DOHH2 (cell line): Measurements from ENCODE around the gene ABCB1.

Source experiments
- H3F3A ChIP-seq: fragments of 200-600 bp; sonication (generic), shearing (Covaris generic); 2 replicates; pipeline ENCODE4 v1.6.0; 2016; ENCODE audit warnings: antibody characterized with exemption, mild to moderate bottlenecking; ENCODE audit not compliant: control insufficient read depth, insufficient read depth
- H3K27ac ChIP-seq: fragments of 200-600 bp; sonication (generic); 2 replicates; pipeline ENCODE4 v1.5.1; 2014; ENCODE audit warnings: low read depth, mild to moderate bottlenecking, low read length, moderate library complexity
- H3K27me3 ChIP-seq: fragments of 200-600 bp; sonication (generic); 2 replicates; pipeline ENCODE4 v1.6.1; 2014; ENCODE audit warnings: mild to moderate bottlenecking, low read length, mixed read lengths; ENCODE audit not compliant: control insufficient read depth
- H3K36me3 ChIP-seq: fragments of 200-600 bp; sonication (generic); 2 replicates; pipeline ENCODE4 v1.6.1; 2014; ENCODE audit warnings: mild to moderate bottlenecking, low read length, moderate library complexity, mixed read lengths; ENCODE audit not compliant: control insufficient read depth
- H3K4me1 ChIP-seq: fragments of 200-600 bp; sonication (generic); 2 replicates; pipeline ENCODE4 v1.6.1; 2014; ENCODE audit warnings: mild to moderate bottlenecking, low read length, mixed read lengths; ENCODE audit not compliant: control insufficient read depth
- H3K4me2 ChIP-seq: fragments of 200-600 bp; sonication (generic); 2 replicates; pipeline ENCODE4 v1.6.0; 2014; ENCODE audit warnings: mild to moderate bottlenecking, low read length, moderate library complexity
- H3K4me3 ChIP-seq: fragments of 200-600 bp; sonication (generic); 2 replicates; pipeline ENCODE4 v1.5.1; 2014; ENCODE audit warnings: mild to moderate bottlenecking, low read length, mixed read lengths
- H3K79me2 ChIP-seq: fragments of 200-600 bp; sonication (generic); 2 replicates; pipeline ENCODE4 v1.6.1; 2014; ENCODE audit warnings: mild to moderate bottlenecking, low read length, mixed read lengths; ENCODE audit not compliant: control insufficient read depth
- H3K9me2 ChIP-seq: fragments of 200-600 bp; sonication (generic); replicated peaks from 2 replicates; pipeline ENCODE4 v1.6.1; 2014; ENCODE audit warnings: mild to moderate bottlenecking, low read length, mixed read lengths; ENCODE audit not compliant: control insufficient read depth
- H3K9me3 ChIP-seq: fragments of 200-600 bp; sonication (generic); 2 replicates; pipeline ENCODE4 v1.6.1; 2014; ENCODE audit warnings: antibody characterized with exemption, low read length, mixed read lengths; ENCODE audit not compliant: control insufficient read depth, insufficient read depth
- H4K20me1 ChIP-seq: fragments of 200-600 bp; sonication (generic); 2 replicates; pipeline ENCODE4 v1.6.0; 2014; ENCODE audit warnings: low read depth, mild to moderate bottlenecking, antibody characterized with exemption, low read length, moderate library complexity; ENCODE audit not compliant: control insufficient read depth, insufficient read depth
- EZH2phosphoT487 ChIP-seq: fragments of 200-600 bp; sonication (generic); IDR thresholded peaks from 2 replicates; pipeline ENCODE4 v1.6.1; 2017; ENCODE audit warnings: borderline replicate concordance, mild to moderate bottlenecking, antibody characterized with exemption, low read length, moderate library complexity, mixed read lengths
- TF ChIP-seq, protein P1 (sequence below): fragments of 200-600 bp; sonication (generic); IDR thresholded peaks from one replicate; pipeline ENCODE4 v1.5.1; 2014; ENCODE audit warnings: antibody characterized with exemption, mild to moderate bottlenecking, low read depth, low read length; ENCODE audit not compliant: poor library complexity, severe bottlenecking

ABCB1 gene

DNA sequence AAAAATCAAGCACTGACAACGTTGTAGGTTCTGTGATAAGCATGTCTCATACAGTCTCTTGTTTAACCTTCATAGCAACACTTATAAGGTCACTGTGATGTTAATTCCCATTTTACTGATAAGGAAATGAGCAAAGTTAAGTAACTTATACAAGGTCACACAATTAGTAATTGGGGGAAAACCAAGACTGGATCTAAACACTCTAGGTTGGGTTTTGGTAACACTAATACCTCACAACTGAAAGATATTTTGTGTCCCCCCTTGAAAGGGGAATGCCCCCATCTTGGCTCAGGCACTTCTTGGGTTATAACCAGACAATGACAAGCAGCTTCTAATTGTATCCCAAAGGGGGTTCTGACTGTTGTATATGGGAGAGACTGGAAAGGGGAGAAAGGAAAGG, 89.2 kb downstream of the ABCB1 start:
- Histone ChIP-seq H4K20me1 (no peaks in the 10 kb centered on the region), H3K27me3 (no peaks in the 10 kb centered on the region), H3K4me1 (peaks cover 14% of the 10 kb centered on the region), H3K79me2 (no peaks in the 10 kb centered on the region), H3K4me2 (no peak overlapping the region), H3K27ac (no peak overlapping the region), H3K9me2 (no peaks in the 10 kb centered on the region), H3K4me3 (no peak overlapping the region), H3K9me3 (no peaks in the 10 kb centered on the region), H3F3A (no peaks in the 10 kb centered on the region), H3K36me3 (no peaks in the 10 kb centered on the region)
- TF ChIP-seq, protein P1, sequence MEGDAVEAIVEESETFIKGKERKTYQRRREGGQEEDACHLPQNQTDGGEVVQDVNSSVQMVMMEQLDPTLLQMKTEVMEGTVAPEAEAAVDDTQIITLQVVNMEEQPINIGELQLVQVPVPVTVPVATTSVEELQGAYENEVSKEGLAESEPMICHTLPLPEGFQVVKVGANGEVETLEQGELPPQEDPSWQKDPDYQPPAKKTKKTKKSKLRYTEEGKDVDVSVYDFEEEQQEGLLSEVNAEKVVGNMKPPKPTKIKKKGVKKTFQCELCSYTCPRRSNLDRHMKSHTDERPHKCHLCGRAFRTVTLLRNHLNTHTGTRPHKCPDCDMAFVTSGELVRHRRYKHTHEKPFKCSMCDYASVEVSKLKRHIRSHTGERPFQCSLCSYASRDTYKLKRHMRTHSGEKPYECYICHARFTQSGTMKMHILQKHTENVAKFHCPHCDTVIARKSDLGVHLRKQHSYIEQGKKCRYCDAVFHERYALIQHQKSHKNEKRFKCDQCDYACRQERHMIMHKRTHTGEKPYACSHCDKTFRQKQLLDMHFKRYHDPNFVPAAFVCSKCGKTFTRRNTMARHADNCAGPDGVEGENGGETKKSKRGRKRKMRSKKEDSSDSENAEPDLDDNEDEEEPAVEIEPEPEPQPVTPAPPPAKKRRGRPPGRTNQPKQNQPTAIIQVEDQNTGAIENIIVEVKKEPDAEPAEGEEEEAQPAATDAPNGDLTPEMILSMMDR: no peak
- TF ChIP-seq EZH2phosphoT487: no peak

DNA sequence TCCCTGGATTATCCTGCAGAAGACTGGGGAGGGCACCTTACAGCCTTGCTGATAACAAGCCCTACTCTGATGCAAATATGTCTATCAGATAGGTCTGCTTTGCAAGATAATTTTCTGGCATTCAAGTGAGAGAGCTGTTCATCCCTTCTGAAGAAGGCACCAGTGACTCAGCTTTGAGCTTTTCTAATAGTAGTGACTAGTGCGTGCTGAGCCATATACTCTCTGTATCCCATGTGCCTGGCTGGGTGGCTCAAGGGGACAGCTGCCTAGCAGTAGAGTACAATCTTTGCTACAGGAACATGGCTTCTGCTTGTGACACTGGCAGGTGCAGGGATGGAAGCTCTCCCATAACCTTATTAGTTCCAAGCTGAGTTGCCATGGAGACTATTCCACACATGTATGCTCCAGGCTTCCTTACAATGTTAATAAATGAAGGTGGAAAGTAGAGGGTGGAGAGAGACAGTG, 90.2 kb downstream of the ABCB1 start:
- peaks cover 23% of the 10 kb centered on the region for H3K4me1 ChIP-seq

DNA sequence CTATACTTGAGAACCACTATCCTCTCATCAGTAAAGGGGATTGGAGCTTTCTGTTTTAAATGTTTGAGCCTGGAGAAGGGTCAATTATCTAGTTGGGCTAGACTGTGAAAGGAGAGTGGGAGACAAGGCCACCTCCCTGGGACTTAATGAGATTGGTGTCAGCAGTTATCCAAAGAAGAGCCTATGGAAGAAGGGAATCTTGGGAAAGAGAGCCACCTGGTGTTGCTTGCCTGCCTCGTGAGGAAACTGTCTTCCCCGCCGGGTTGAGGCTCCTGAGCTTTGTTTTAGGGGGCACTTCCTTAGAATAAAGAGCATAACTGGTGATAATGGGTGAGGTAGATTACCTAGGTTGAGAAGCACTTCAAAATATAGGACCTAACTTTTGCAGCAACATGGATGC, 93.2 kb downstream of the ABCB1 start:
- no peaks in the 10 kb centered on the region for H3K36me3 ChIP-seq
- no peaks in the 10 kb centered on the region for H3K79me2 ChIP-seq
- TF ChIP-seq, protein P1: no peak
- TF ChIP-seq EZH2phosphoT487: no peak
- H3K9me2 ChIP-seq: no peaks in the 10 kb centered on the region
- no peak overlapping the region for H3K4me3 ChIP-seq
- no peak overlapping the region for H3K27ac ChIP-seq
- no peaks in the 10 kb centered on the region for H3K9me3 ChIP-seq
- no peaks in the 10 kb centered on the region for H3F3A ChIP-seq
- H3K27me3 ChIP-seq: no peaks in the 10 kb centered on the region
- no peak overlapping the region for H3K4me2 ChIP-seq
- H4K20me1 ChIP-seq: no peaks in the 10 kb centered on the region
- H3K4me1 ChIP-seq: peaks cover 23% of the 10 kb centered on the region

More for the DNA sequence above, 90.2 kb downstream of the ABCB1 start:
- H3K36me3 ChIP-seq: no peaks in the 10 kb centered on the region
- H4K20me1 ChIP-seq: no peaks in the 10 kb centered on the region
- no peak overlapping the region for H3K4me3 ChIP-seq
- no peak overlapping the region for H3K27ac ChIP-seq
- no peaks in the 10 kb centered on the region for H3K9me3 ChIP-seq
- TF ChIP-seq, protein P1: no peak
- TF ChIP-seq EZH2phosphoT487: no peak
- no peak overlapping the region for H3K4me2 ChIP-seq
- H3F3A ChIP-seq: no peaks in the 10 kb centered on the region
- H3K9me2 ChIP-seq: no peaks in the 10 kb centered on the region
- no peaks in the 10 kb centered on the region for H3K79me2 ChIP-seq
- H3K27me3 ChIP-seq: no peaks in the 10 kb centered on the region
